GM12891 (cell line): Measurements from ENCODE around the gene NEK8.

Source experiments
- DNase-seq: peaks from one replicate; pipeline ENCODE4 v3.0.0; 2011; ENCODE audit warnings: low spot score; ENCODE audit not compliant: insufficient read length
- FAIRE-seq: peaks from 2 replicates; lab custom pipeline; 2011; peaks lifted over from hg19 to GRCh38; lab: Jason Lieb, UNC
- PAX5 ChIP-seq: IDR thresholded peaks from 2 replicates; pipeline ENCODE4 v1.6.1; 2011; ENCODE audit warnings: low read length, moderate library complexity, mild to moderate bottlenecking; ENCODE audit not compliant: insufficient read depth, severe bottlenecking
- POLR2A ChIP-seq: IDR thresholded peaks from 2 replicates; pipeline ENCODE4 v1.6.1; 2011; ENCODE audit warnings: low read depth, low read length, control low read depth
- POLR2AphosphoS5 ChIP-seq: IDR thresholded peaks from 2 replicates; pipeline ENCODE4 v1.6.1; 2011; ENCODE audit warnings: low read depth, low read length, control low read depth
- POU2F2 ChIP-seq: IDR thresholded peaks from 2 replicates; pipeline ENCODE4 v1.6.1; 2011; ENCODE audit warnings: low read depth, mild to moderate bottlenecking, control low read depth, low read length, moderate library complexity
- SPI1 ChIP-seq: IDR thresholded peaks from 2 replicates; pipeline ENCODE4 v1.6.1; 2011; ENCODE audit warnings: low read depth, low read length, control low read depth
- TAF1 ChIP-seq: IDR thresholded peaks from 2 replicates; pipeline ENCODE4 v1.6.1; 2011; ENCODE audit warnings: low read depth, low read length, control low read depth

The NEK8 gene

DNA sequence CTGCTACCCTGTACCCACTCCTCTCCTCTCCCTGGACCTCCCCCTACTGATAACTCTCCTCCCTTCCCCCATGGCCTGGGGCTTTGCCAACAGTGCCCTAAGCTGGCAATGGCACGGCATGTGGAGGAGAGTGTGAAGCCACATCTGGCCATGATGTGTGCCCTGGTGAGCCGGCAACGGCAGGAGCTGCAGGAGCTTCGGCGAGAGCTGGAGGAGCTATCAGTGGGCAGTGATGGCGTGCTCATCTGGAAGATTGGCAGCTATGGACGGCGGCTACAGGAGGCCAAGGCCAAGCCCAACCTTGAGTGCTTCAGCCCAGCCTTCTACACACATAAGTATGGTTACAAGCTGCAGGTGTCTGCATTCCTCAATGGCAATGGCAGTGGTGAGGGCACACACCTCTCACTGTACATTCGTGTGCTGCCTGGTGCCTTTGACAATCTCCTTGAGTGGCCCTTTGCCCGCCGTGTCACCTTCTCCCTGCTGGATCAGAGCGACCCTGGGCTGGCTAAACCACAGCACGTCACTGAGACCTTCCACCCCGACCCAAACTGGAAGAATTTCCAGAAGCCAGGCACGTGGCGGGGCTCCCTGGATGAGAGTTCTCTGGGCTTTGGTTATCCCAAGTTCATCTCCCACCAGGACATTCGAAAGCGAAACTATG is 20.4 kb downstream of the NEK8 start:
- no peak for FAIRE-seq
- TF ChIP-seq TAF1 (no peak), POLR2AphosphoS5 (0 out of 2 replicates have a peak, but pooled peaks have one; percentile 5)
- DNase-seq: no peak

DNA sequence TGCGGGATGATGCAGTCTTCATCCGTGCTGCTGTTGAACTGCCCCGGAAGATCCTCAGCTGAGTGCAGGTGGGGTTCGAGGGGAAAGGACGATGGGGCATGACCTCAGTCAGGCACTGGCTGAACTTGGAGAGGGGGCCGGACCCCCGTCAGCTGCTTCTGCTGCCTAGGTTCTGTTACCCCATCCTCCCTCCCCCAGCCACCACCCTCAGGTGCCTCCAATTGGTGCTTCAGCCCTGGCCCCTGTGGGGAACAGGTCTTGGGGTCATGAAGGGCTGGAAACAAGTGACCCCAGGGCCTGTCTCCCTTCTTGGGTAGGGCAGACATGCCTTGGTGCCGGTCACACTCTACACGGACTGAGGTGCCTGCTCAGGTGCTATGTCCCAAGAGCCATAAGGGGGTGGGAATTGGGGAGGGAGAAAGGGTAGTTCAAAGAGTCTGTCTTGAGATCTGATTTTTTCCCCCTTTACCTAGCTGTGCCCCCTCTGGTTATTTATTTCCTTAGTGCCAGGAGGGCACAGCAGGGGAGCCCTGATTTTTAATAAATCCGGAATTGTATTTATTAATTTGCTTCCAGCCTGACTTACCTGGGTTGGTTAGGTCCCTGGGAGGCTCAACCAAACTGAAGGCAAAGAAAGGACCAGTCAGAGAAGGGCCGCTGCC is 21.1 kb downstream of the NEK8 start:
- no peak; the same call in 1 of the 2 replicates for TF ChIP-seq POLR2AphosphoS5
- FAIRE-seq (no peak), DNase-seq (no peak)

DNA sequence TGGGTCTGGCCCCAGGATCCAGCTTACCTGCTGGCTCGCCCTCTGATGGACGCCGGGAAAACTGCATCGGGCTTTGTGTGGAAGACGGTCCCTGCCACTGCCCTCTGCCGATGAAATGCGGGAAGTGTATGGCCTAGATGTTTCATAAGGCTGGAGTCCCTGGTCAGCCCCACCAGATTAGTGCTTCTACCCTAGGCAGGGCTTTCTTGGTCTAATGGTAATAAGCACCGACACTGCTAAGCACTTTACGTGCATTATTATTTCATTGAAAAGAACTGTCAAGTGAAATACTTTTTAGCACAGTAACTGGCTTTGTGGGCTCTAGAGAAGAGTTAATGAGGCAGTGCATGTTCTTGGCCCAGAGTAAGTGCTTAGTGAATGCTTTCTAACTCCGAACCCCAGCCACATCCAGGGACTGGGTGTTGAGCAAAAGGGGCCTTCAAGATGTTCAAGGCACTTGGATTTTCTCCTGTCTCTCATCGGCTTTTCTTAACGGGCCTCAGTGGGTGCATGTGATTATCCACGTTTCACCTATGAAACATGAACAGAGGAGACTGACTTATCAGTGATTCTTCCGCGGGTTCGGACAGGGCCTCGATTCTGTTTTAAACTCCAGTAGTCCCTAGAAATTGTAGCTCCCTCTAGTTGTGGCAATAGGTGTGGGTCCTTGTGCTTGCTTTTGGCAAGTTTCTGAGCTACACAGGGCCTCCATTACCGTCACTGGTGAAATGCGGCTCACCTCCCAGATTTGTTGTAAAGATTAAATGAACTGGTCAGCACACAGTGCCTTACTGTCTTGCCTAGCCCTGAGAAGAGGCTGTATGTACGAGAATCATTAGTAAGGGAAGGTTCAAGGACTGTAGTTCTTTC is 21.8 kb downstream of the NEK8 start:
- peak; percentile 55; the same call in 1 of the 2 replicates for TF ChIP-seq POLR2A
- no peak for TF ChIP-seq TAF1
- TF ChIP-seq POLR2AphosphoS5: peak; percentile 19; the same call in 1 of the 2 replicates
- TF ChIP-seq SPI1: 0 out of 2 replicates have a peak, but pooled peaks have one; percentile 21
- TF ChIP-seq PAX5: peak; percentile 15
- FAIRE-seq (peak; percentile 62), DNase-seq (peak; percentile 66)

DNA sequence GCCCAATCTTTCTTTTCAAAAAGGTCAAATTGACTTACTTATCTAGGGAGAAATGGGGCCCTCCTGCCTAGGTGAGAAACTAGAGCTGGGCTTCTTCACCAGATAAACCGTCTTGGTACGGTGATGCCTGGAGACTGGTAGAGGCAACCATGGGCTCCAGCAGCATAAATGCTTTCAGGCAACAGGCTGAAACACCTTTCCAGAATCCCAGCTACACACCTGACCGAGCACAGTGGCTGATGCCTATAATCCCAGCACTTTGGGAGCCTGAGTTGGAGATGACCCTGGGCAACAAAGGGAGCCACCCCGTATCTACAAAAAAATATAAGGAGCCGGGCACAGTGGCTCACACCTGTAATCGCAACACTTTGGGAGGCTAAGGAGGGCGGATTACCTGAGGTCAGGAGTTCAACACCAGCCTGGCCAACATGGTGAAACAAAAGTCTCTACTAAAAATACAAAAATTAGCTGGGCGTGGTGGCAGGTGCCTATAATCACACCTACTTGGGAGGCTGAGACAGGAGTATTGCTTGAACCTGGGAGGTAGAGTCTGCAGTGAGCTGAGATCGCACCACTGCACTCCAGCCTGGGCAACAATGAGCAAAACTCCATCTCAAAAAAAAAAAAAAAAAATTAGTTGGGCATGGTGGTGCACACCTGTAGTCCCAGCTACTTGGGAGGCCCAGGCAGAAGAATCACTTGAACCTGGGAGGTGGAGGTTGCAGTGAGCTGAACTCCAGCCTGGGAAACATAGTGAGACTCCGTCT is 23.2 kb downstream of the NEK8 start:
- TF ChIP-seq SPI1 (no peak), PAX5 (no peak), POLR2AphosphoS5 (peak; percentile 42; the same call in 1 of the 2 replicates), POU2F2 (no peak), TAF1 (no peak), POLR2A (peak; percentile 36; the same call in 1 of the 2 replicates)
- FAIRE-seq (no peak), DNase-seq (no peak)

DNA sequence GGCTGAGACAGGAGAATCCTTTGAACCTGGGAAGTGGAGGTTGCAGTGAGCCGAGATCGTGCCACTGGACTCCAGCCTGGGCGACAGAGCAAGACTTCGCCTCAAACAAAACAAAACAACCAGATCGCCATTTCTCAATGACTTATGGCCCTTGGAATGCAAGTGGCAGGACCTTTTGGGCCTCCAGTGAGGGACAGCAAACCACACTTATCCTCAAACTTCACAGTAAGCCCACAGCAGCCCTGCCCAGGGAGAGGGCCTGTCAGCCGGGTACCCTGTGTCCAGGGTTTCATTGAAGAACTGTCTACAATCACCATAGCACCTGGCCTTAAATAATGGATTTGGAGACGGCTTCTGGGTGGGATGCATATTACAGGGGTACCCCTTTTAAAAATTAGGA is 26.9 kb downstream of the NEK8 start:
- no peak for DNase-seq
- no peak for FAIRE-seq
- TF ChIP-seq POLR2AphosphoS5 (no peak), POU2F2 (no peak), POLR2A (no peak), SPI1 (no peak), PAX5 (no peak), TAF1 (no peak)

DNA sequence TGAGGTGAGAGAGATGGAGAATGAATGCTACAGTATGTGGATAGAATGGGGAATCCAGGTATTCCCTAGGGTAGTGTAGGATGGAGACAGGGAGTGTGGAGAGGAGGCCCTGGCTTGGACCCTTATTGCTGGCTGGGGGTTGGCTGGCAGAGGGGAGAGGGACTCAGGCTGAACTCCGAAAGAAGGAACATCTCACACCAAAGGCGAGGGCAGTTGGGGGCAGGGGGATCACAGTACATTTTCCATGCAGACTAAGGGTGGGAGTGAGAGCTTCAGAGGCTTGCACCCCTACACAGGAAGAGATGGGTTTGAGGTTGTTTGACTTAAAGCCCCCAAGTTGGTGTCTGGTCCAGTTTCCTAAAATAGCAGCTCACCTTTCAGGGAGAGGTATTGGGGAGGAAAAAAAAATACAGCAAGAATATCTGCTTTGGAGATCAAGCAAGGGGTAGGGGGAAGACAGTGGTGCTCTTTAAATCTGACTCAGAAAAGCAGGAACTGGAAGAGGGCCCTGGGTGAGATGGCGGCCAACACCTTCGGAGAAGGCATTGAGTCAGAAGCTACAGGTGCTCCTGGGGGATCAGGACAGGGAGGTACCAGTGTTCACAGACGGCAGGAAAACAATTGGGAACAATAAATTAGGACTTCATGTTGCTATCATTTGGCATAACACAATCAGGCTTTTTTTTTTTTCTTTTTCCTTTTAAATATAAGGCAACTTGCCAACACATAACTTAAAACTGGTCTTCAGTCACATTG is 27.6 kb downstream of the NEK8 start:
- no peak for DNase-seq
- no peak for TF ChIP-seq POU2F2
- no peak for TF ChIP-seq POLR2A
- TF ChIP-seq TAF1: no peak
- TF ChIP-seq SPI1: no peak
- no peak for TF ChIP-seq PAX5
- no peak for TF ChIP-seq POLR2AphosphoS5
- FAIRE-seq: no peak

DNA sequence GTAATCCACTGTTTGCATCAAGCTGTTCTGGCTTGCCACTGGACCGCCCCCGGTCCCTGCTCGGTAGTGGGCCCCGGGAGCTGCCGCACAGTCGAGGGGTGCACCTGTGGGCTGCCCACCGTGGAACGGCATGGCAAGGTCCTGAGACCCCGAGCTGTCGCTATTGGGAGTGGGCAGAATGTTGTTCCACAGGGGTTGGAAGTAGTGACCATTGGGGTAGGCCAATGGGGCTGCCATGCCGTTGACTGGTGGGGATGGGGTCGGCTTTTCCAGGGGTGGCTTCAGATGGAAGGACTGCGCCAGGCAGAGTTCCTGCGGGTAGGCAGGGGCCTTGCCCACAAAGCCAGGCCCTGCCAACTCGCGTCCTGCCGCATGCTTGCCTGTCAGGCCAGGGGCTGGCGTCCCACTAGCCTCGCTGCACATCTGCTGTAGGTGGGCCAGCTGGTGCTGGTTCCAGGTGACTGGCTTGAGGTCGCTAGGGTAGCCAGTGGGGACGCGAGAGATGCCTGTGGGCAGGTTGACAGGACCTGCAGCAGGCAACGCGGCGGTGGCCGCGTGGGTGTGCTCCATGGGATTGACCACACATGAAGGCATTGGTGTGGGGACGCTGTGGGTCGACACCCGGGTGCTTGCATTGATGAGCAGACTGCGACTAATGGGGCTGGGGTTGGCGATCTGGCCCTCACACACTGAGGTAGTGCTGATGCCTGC is 30.0 kb downstream of the NEK8 start:
- TF ChIP-seq SPI1 (no peak), TAF1 (no peak), PAX5 (no peak), POU2F2 (no peak), POLR2A (no peak), POLR2AphosphoS5 (no peak)
- DNase-seq: no peak
- no peak for FAIRE-seq

DNA sequence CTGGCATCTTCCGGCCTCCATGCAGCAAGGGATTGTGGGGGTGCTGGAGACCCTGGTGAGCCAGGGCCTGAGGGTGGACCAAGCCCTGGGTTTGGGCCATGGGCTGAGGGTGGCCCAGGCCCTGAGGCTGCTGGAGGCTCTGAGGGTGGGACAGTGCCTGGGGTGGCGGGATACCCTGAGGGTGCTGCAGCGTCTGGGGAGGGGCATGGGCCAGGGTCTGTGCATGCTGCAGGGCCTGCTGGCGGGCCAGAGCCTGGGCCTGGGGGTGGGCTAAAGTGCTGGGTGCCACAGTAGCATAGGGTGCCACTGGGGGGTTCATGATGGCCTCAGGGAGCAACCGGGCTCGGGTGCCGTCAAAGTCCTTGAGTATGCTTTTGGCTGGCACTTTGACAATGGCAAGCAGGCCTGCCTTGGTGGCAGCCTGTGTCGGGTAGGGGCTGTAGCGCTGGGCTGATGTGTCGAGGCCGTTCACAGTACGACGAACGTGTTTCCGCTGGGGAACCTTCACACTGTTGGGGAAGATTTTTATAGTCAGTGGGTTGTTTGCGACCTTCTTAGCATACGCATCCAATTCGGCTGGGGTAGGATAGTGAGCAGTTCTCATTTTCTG is 30.8 kb downstream of the NEK8 start:
- DNase-seq: no peak
- no peak for FAIRE-seq

More for the DNA sequence above, 30.8 kb downstream of the NEK8 start:
- TF ChIP-seq TAF1: no peak
- TF ChIP-seq POU2F2: no peak
- no peak for TF ChIP-seq PAX5
- TF ChIP-seq SPI1: no peak
- no peak for TF ChIP-seq POLR2A
- TF ChIP-seq POLR2AphosphoS5: no peak
